Left ventricle myocardium inferior (tissue), 1 donor: ENCODE results near the gene SENP5. TPM values are rescaled to one million over a fixed set of nuclear protein-coding genes. Genes with fewer than 3 reads are reported as not detected.

Experiments used
- DNase-seq: peaks from one replicate; pipeline ENCODE4 v3.0.0-alpha.2; 2020
- H3K27ac ChIP-seq: fragments of 200-600 bp; replicated peaks from 2 replicates; pipeline ENCODE4 v1.8.0; 2021
- H3K27me3 ChIP-seq: fragments of 200-600 bp; 2 replicates; pipeline ENCODE4 v1.8.0; 2021; ENCODE audit warnings: low read depth
- H3K36me3 ChIP-seq: fragments of 200-600 bp; 2 replicates; pipeline ENCODE4 v1.8.0; 2021
- H3K4me1 ChIP-seq: fragments of 200-600 bp; 2 replicates; pipeline ENCODE4 v1.8.0; 2021
- H3K4me3 ChIP-seq: fragments of 200-600 bp; 2 replicates; pipeline ENCODE4 v1.8.0; 2021; ENCODE audit warnings: mild to moderate bottlenecking, moderate library complexity
- H3K9me3 ChIP-seq: fragments of 200-600 bp; replicated peaks from 2 replicates; pipeline ENCODE4 v1.8.0; 2021
- intact Hi-C: fragments of 100-400 bp; cut with micrococcal nuclease; formaldehyde crosslinking; loops from one replicate; pipeline ENCODE4 v1.11.0; 2022
- total RNA-seq: library from RNA; stranded (reverse); fragmentation: NEBNext Ultra II Directional; extraction: Animal tissue kit (Norgen Biotek cat#: 25700); gene quantifications from one replicate; pipeline ENCODE4 v1.2.1, GENCODE V29; 2021
- TF ChIP-seq, protein P1 (sequence below): fragments of 200-600 bp; IDR thresholded peaks from 2 replicates; pipeline ENCODE4 v1.8.0; 2021; ENCODE audit warnings: antibody characterized with exemption, mild to moderate bottlenecking, borderline replicate concordance
- donor health status: DM: no; HTN: yes; CAD: no; lungs with severe emphysema.

SENP5 gene
- total RNA-seq, 1 donor from 2014 or later: 16.7 TPM

DNA sequence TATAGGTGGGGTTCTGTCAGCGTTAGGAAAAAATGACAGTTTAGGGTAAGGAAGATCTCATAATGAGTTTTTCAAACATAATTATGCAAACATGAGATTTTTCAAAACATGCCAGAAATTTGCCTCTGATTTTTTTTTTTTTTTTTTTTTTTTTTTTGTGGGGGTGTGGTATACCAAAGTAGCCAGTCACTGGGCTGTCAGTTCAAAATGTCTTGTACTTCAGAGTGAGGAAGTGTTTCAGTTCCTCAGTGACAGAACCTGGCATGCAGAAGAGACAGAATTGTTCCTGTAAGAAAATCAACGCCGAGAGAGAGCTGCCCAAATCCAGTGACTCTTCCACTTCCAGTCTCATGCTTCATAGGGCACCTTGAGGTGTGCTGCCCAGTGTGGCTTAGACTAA is 64.9 kb downstream of the SENP5 start:
- TF ChIP-seq, protein P1, sequence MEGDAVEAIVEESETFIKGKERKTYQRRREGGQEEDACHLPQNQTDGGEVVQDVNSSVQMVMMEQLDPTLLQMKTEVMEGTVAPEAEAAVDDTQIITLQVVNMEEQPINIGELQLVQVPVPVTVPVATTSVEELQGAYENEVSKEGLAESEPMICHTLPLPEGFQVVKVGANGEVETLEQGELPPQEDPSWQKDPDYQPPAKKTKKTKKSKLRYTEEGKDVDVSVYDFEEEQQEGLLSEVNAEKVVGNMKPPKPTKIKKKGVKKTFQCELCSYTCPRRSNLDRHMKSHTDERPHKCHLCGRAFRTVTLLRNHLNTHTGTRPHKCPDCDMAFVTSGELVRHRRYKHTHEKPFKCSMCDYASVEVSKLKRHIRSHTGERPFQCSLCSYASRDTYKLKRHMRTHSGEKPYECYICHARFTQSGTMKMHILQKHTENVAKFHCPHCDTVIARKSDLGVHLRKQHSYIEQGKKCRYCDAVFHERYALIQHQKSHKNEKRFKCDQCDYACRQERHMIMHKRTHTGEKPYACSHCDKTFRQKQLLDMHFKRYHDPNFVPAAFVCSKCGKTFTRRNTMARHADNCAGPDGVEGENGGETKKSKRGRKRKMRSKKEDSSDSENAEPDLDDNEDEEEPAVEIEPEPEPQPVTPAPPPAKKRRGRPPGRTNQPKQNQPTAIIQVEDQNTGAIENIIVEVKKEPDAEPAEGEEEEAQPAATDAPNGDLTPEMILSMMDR: no peak
- Histone ChIP-seq H3K27me3 (no peaks in the 10 kb centered on the region), H3K4me1 (no peaks in the 10 kb centered on the region), H3K36me3 (peaks cover 89% of the 10 kb centered on the region), H3K9me3 (no peaks in the 10 kb centered on the region), H3K4me3 (no peak overlapping the region), H3K27ac (no peak overlapping the region)
- DNase-seq: no peak
- intact Hi-C loops: no loop called here

DNA sequence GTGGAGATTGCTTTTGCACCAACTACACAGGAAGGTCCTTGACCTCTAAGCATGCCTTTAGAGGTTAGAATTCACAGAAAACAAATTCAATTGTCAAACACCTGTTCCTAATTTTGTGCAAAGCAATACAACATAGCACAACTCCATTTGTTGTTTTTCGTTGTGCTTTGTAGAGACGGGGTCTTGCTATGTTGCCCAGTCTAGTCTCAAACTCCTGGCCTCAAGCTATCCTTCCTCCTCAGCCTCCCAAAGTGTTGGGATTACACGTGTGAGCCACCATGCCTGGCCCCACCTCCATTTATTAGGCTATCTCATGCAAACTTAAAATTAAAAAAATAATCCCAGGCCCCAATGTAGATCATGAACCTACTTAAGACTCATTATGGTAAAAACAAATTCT is 68.6 kb downstream of the SENP5 start:
- no peak for DNase-seq
- peaks cover 13% of the 10 kb centered on the region for H3K4me1 ChIP-seq
- H3K27me3 ChIP-seq: no peaks in the 10 kb centered on the region
- H3K9me3 ChIP-seq: no peaks in the 10 kb centered on the region
- TF ChIP-seq, protein P1: no peak
- no peak overlapping the region for H3K4me3 ChIP-seq
- H3K36me3 ChIP-seq: peaks cover 82% of the 10 kb centered on the region
- intact Hi-C loops: no loop called here
- no peak overlapping the region for H3K27ac ChIP-seq

DNA sequence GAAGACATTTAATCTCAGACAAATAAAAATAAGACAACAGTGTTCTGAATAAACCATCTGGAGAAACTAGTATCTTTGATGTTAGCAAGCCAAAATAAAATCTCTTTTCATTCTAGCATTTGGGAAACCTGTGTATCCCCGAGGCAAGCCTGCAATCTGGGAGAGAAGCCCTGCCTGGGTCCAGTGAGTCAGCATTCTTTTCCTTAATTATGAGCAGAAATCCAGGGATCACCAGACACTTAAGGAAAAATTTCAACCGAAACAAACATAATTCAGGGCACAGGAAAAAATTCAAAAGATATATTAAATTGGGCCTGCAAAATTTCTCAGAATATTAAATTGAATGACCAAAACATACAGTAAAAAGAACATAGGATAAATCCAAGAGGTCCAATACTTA is 70.4 kb downstream of the SENP5 start:
- intact Hi-C loops: no loop called here
- H3K27me3 ChIP-seq: no peaks in the 10 kb centered on the region
- no peak for DNase-seq
- H3K4me1 ChIP-seq: peaks cover 29% of the 10 kb centered on the region
- no peaks in the 10 kb centered on the region for H3K9me3 ChIP-seq
- H3K4me3 ChIP-seq: no peak overlapping the region
- H3K36me3 ChIP-seq: peaks cover 66% of the 10 kb centered on the region
- H3K27ac ChIP-seq: no peak overlapping the region
- TF ChIP-seq, protein P1: no peak

DNA sequence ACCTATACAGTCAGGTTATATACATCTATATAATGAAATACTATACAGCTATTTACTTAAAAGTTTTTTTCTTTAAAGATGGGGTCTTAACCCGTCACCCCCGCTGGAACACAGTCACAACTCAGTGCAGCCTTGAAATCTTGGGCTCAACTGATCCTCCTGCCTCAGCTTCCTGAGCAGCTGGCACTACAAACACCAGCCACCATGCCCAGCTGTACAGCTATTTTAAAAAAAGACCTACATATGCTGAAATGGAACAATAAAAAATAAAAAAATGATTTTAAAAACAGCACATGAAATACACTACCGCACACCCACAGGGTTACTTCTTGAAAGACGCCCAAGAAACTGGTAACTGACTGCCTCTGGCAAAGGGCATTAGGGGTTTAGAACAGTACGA is 70.9 kb downstream of the SENP5 start:
- H3K4me1 ChIP-seq: peaks cover 34% of the 10 kb centered on the region
- H3K36me3 ChIP-seq: peaks cover 63% of the 10 kb centered on the region
- H3K4me3 ChIP-seq: no peak overlapping the region
- H3K9me3 ChIP-seq: no peaks in the 10 kb centered on the region
- no peak overlapping the region for H3K27ac ChIP-seq
- intact Hi-C loops: no loop called here
- TF ChIP-seq, protein P1: no peak
- H3K27me3 ChIP-seq: no peaks in the 10 kb centered on the region
- DNase-seq: no peak

DNA sequence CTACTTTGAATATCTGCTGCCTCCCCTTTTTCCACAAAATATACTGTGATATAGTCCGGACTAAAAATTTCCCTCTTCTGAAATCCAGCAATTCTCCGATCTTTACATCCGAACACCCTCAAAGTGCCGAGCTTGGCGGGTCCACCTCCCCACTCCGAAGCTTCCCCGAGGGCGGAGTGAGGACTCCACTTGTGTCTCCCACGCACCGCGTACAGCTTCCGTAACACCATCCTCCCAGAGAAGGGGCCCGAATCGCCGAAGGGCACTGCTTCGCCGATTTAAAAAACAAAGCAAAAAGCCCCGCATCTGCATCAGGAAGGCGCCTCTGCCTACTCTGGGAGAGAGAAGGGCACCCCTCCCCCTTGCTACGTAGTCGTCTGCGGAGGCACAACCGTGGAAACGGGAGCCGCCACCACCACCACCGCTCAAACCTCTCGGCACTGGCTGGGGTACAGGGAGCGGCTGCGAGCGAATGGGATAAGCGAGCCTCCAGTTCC is 74.1 kb downstream of the SENP5 start:
- intact Hi-C loops: no loop called here
- peaks cover 37% of the 10 kb centered on the region for H3K36me3 ChIP-seq
- TF ChIP-seq, protein P1: no peak
- peak overlapping the region; percentile 90 for H3K27ac ChIP-seq
- no peaks in the 10 kb centered on the region for H3K9me3 ChIP-seq
- H3K4me1 ChIP-seq: peaks cover 47% of the 10 kb centered on the region
- peak overlapping the region; percentile 91 for H3K4me3 ChIP-seq
- no peaks in the 10 kb centered on the region for H3K27me3 ChIP-seq
- peak; percentile 30 for DNase-seq
